GM21619 (cell line): ENCODE results near the gene LRRC8C.

Experiments used
- ATAC-seq: cut with Tn5 transposase; IDR thresholded peaks from one replicate; pipeline ENCODE4 v1.9.1; 2021; ENCODE audit not compliant: unreplicated experiment

The LRRC8C gene

DNA sequence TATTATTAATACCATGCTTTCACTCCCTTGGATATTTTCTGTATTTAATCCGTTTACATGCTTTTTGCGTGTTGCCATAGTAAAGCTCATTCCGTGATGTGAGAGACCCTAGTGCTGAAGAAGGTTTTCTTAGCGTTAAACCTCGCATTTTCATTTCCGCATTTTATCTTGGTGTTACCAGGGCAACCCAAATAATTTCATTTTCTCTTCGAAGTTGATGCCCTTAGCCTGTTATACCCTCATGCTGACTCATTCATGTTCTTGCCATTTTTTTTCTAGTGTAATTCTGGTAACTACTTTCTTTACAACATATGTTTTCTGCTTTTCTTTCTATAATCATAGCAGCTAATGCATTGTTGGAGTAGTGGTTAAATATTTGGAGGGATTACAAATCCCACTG, 37.2 kb downstream of the LRRC8C start:
- ATAC-seq, result peak; percentile 96

- ATAC-seq, result no peak
Observed at GRCh38 chr1:89670711-89671110, 37.8 kb downstream of the LRRC8C start.

DNA sequence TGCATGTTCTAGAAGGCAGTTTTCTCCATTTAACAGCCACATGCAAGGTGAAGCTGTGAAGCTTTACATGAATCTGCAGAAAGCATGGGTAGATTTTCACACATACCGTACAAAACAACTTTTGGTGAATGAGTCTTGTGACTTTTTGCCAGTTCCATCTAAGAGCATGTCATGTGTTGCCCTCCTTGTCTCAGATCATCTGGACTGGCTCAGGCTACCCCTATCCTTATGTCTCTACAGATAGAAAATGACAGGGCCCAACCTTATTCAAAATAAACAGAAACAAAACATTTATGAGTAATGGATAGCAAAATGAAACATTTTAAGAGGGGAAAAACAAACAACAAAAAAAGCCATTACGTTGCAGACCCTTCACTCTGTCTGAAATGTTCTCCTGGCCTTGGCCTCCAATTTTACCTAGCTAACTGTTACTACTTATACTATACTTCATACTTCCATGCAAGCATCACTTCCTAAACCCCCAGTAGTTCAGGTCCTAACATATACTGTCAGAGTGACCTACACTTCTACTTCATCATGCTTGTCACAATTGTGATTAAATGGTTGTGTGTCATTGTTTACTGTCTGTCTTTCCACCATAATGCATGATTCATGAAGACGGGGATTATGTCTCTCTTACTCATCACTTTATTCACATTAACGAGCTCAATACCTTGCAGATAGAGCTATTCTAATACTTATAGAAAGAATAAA, 39.0 kb downstream of the LRRC8C start:
- ATAC-seq, result no peak

DNA sequence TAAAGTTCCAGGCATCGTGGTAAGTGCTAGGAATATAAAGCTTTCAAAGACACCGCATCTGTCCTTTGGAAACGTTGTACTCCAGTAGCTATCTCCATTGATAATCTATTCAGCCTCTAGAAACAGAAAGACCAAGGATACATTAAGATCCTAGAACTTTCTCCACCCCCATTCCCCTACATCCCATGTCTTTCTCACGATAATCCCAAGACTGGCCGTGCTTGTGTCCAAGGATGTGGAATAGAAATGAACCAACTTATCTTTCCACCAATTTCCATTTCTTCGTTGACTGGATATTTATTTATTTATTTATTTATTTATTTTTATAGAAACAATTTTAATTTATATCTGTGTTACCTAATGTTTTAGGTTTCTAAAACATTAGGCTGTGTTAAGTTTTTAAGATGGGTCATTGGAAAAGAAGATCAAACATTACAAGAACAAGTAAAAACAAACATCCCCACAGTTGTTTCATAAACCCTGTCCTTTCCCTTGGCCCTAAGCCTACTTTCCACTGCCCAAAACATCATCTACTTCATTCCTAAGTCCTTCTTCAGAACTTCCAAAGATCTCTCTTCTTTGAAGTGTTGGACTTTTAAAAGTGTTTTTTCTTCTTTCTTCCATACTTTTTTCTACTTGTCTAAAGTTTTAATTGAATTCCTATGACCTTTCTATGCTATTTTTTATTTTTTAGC, 39.7 kb downstream of the LRRC8C start:
- no peak for ATAC-seq

DNA sequence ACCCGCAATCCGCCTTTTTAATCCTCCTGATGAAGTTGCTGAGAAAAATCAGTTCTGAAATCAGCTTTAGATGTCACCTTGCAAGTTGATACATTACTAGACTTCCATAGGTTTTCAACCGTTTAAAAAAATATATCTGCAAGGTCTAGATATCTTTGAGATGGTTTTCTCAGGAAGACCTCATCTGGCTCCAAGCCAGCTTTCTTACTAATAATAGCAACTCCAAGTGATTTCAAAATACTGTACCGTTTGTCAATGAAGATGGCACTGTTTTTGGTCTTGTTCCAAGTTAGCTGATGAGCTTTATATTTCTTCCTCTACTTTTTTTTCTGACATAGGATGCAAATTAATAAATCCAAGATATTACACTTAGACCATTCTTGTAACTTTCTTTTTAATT, 40.3 kb downstream of the LRRC8C start:
- no peak for ATAC-seq

- no peak for ATAC-seq
Observed at GRCh38 chr1:89675677-89676076, 42.8 kb downstream of the LRRC8C start.

- ATAC-seq, result peak; percentile 75
Observed at GRCh38 chr1:89681045-89681729, 48.3 kb downstream of the LRRC8C start.

- no peak for ATAC-seq
Observed at GRCh38 chr1:89682611-89683010, 49.7 kb downstream of the LRRC8C start.

DNA sequence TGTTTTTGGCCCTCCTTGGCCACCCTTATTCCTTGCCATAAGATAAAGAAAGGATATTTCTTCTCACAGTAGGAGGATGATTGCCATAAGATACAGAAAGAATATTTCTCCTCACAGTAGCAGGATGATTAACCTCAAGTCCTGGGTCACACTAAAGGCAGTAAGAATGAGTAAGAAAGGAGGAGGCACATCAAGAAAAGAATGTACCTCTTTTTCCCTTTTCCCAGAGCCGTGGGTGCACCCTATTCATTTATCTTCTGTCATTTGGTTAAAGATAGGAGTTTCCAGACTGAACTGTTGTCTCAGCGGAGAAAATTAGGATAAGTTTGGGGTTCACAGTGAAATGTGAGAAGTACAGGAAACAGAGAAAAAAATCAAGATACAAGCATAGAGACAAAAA, 52.5 kb downstream of the LRRC8C start:
- no peak for ATAC-seq

DNA sequence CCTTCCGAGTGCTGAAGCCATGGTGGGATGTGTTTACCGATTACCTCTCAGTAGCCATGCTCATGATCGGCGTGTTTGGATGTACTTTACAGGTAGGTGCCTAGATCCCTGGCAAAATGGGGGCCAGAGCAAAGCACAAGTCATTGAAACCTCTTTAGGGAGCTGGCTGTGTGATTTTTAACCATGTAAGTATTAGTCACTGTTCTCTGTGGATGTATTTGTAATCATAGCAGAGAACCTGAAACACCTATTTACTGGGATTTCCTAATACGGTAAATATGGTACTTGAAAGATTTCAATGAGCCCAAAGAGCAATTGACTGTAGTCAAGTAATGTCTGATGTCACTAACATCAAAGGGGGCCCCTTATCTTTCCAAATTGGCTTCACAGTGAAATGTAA, 53.6 kb downstream of the LRRC8C start:
- ATAC-seq, result no peak

- no peak for ATAC-seq
Observed at GRCh38 chr1:89687254-89687653, 54.3 kb downstream of the LRRC8C start.

DNA sequence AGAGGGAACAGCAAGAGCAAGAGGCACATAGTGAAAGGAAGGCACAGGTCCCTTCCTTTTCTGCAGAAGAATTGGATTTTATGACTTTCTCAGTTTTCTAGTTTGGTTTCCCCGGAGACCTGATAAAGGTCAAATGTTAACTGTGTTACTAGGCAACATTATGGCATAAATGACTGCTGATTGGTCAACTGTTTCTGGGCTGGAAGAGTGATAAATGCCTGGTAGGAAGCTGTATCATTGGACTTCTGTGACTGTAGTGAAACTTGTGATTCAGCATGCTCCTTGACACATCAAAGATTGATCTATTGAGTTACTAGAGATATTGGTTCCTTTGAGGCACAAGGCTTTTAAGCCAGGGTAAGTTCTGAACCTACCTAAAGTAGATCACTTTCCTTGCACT, 55.7 kb downstream of the LRRC8C start:
- no peak for ATAC-seq

DNA sequence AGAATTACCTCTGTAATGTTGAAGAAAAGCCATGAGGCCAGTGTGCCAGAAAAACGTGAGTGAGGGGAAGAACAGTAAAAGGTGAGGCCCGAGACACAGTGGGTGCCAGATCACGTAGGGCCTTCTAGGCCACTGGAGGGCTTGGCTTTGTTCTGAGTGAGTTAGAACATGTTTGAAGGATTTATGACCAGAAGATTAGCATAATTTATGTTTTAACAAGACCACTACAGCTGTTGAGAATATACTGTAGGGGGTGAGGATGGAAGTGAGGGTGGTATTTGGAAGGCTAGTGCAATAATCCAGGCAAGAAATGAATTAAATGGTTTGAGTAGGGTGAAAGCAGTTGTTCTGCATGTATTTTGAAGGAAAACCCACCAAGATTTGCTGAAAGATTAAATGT, 56.3 kb downstream of the LRRC8C start:
- no peak for ATAC-seq

- ATAC-seq, result no peak
Observed at GRCh38 chr1:89690595-89690994, 57.7 kb downstream of the LRRC8C start.

- peak; percentile 61 for ATAC-seq
Observed at GRCh38 chr1:89692601-89693521, 59.9 kb downstream of the LRRC8C start.

GRCh38 chr1:89695847-89696246, 62.9 kb downstream of the LRRC8C start:
- ATAC-seq, result no peak

- ATAC-seq, result no peak
Observed at GRCh38 chr1:89697383-89697782, 64.5 kb downstream of the LRRC8C start.

- no peak for ATAC-seq
Observed at GRCh38 chr1:89698020-89698560, 65.2 kb downstream of the LRRC8C start.

DNA sequence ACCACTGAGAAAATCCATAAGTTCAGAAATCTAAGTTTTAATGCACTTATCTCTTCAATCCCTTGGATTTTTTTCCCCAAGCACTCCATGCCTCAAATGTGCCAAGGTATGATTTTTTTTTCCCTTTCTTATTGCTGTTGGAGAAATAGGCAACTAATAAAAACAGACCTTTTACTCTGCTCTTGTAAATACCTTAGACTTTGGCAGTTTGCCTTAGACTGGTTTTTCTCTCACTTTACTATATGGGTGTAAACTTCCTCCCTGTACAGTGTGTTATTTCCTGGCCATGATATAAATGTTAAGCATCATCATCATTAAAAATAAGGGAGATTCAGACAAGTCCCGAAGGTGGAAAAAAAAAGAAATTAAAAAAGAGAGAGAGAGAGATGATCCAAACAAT, 65.7 kb downstream of the LRRC8C start:
- ATAC-seq, result no peak

GRCh38 chr1:89699451-89699986, 66.6 kb downstream of the LRRC8C start:
- no peak for ATAC-seq
